Natural killer cell (primary cell): ENCODE data around the gene LRP1B. TPM values are rescaled to one million over a fixed set of nuclear protein-coding genes. Genes with fewer than 3 reads are reported as not detected.

ENCODE experiments used
- ATAC-seq, 3 donors: fragments of 150-1000 bp in 2 of 3; fragments of 200-7000 bp in 1 of 3; cut with Tn5 transposase; 1 replicate in 1 of 3; 2 replicates in 2 of 3; pipeline ENCODE4 v1.10.0; 2021; ENCODE audit warnings: mild to moderate bottlenecking in 2 of 3, moderate library complexity in 2 of 3
- DNase-seq, 2 donors: peaks; one replicate each; pipeline versions ENCODE4 v3.0.0 to v3.0.0-alpha.2; 2013 to 2021; ENCODE audit warnings: mixed read lengths in 1 of 2
- H3K27ac ChIP-seq: one replicate; pipeline ENCODE4 v1.5.1; 2013; ENCODE audit warnings: mild to moderate bottlenecking, low read length
- H3K27me3 ChIP-seq: one replicate; pipeline ENCODE4 v1.6.1; 2013; ENCODE audit warnings: low read length; ENCODE audit not compliant: control insufficient read depth, insufficient read depth
- H3K36me3 ChIP-seq: one replicate; pipeline ENCODE4 v1.6.1; 2013; ENCODE audit warnings: low read length; ENCODE audit not compliant: control insufficient read depth, insufficient read depth
- H3K4me1 ChIP-seq: one replicate; pipeline ENCODE4 v1.6.1; 2013; ENCODE audit warnings: low read length; ENCODE audit not compliant: control insufficient read depth, insufficient read depth
- H3K4me3 ChIP-seq: one replicate; pipeline ENCODE4 v1.5.1; 2013; ENCODE audit warnings: low read length
- H3K9me3 ChIP-seq: one replicate; pipeline ENCODE4 v1.6.1; 2013; ENCODE audit warnings: low read length; ENCODE audit not compliant: control insufficient read depth, insufficient read depth
- H3K27ac Mint-ChIP-seq, 2 donors: one replicate each; pipeline ENCODE4 v1.8.0; 2022; ENCODE audit warnings: mild to moderate bottlenecking in 2 of 2, mixed read lengths in 2 of 2, moderate library complexity in 1 of 2
- H3K27me3 Mint-ChIP-seq, 2 donors: one replicate each; pipeline ENCODE4 v1.8.0; 2022; ENCODE audit warnings: low read depth in 2 of 2, mixed read lengths in 2 of 2
- H3K36me3 Mint-ChIP-seq: one replicate; pipeline ENCODE4 v1.8.0; 2022; ENCODE audit warnings: mixed read lengths
- H3K4me1 Mint-ChIP-seq, 2 donors: one replicate each; pipeline ENCODE4 v1.8.0; 2022; ENCODE audit warnings: mixed read lengths in 2 of 2
- H3K4me3 Mint-ChIP-seq: one replicate; pipeline ENCODE4 v1.8.0; 2022; ENCODE audit warnings: mild to moderate bottlenecking, moderate library complexity, mixed read lengths
- H3K9me3 Mint-ChIP-seq, 2 donors: one replicate each; pipeline ENCODE4 v1.8.0; 2022; ENCODE audit warnings: mixed read lengths in 2 of 2
- CTCF ChIP-seq: fragments of 200-600 bp; IDR thresholded peaks from one replicate; pipeline ENCODE4 v1.8.0; 2022; ENCODE audit warnings: antibody characterized with exemption
- WGBS: methylation state at CpG from one replicate; pipeline ENCODE4 v1.1.7; 2013; ENCODE audit warnings: missing lambda C conversion rate; ENCODE audit not compliant: insufficient coverage; 5-methylcytosine and 5-hydroxymethylcytosine counted together
- intact Hi-C: fragments of 100-400 bp; cut with micrococcal nuclease; formaldehyde crosslinking; loops from one replicate; pipeline ENCODE4 v1.14.2; 2022
- total RNA-seq, 4 donors: library from RNA; stranded (reverse); fragments of 120-200 nt in 1 of 4; gene quantifications; one replicate each; pipeline versions ENCODE4 v1.2.3 to v1.2.4, GENCODE V29; 2013 to 2022

The LRP1B gene
- total RNA-seq, 3 donors from 2014 or later (not counting 1 experiment from before 2014, with no cell fraction given), result 0.05 TPM; not detected in 2

GRCh38 chr2:140246058-140246457 is 1884.8 kb downstream of the LRP1B start:
- no peaks in the 10 kb centered on the region for H3K36me3 ChIP-seq
- no peak for TF ChIP-seq CTCF
- no peaks in the 10 kb centered on the region for H3K27me3 ChIP-seq
- no peaks in the 10 kb centered on the region for H3K4me1 ChIP-seq
- Mint-ChIP-seq H3K4me1 (no peaks in the 10 kb centered on the region), H3K4me3 (no peak overlapping the region), H3K27me3 (no peaks in the 10 kb centered on the region), H3K27ac (no peak overlapping the region), H3K36me3 (no peaks in the 10 kb centered on the region), H3K9me3 (peaks cover 17 to 23% of the 10 kb centered on the region in 2 donors)
- no peak overlapping the region for H3K27ac ChIP-seq
- DNase-seq (no peak), ATAC-seq (no peak)
- intact Hi-C loops, result no loop called here
- H3K4me3 ChIP-seq, result no peak overlapping the region
- H3K9me3 ChIP-seq, result no peaks in the 10 kb centered on the region
- WGBS, result no CpG with 5 or more reads among the region's 1 CpG

GRCh38 chr2:140242889-140243288 is 1887.9 kb downstream of the LRP1B start:
- peaks cover 20 to 27% of the 10 kb centered on the region in 2 donors for H3K9me3 Mint-ChIP-seq
- H3K4me3 ChIP-seq, result no peak overlapping the region
- no peaks in the 10 kb centered on the region for H3K9me3 ChIP-seq
- DNase-seq (no peak), ATAC-seq (no peak)
- WGBS, result 89% methylated on average over 1 of the region's 1 CpG
- no peak overlapping the region for H3K27ac Mint-ChIP-seq
- no peak overlapping the region for H3K4me3 Mint-ChIP-seq
- no peak overlapping the region for H3K27ac ChIP-seq
- H3K4me1 ChIP-seq, result no peaks in the 10 kb centered on the region
- H3K36me3 Mint-ChIP-seq, result peaks cover 5% of the 10 kb centered on the region
- H3K36me3 ChIP-seq, result no peaks in the 10 kb centered on the region
- H3K27me3 Mint-ChIP-seq, result no peaks in the 10 kb centered on the region
- intact Hi-C loops, result no loop called here
- no peaks in the 10 kb centered on the region for H3K27me3 ChIP-seq
- no peaks in the 10 kb centered on the region for H3K4me1 Mint-ChIP-seq
- TF ChIP-seq CTCF, result no peak

GRCh38 chr2:140234116-140234515 is 1896.7 kb downstream of the LRP1B start:
- Mint-ChIP-seq H3K9me3 (peaks cover 2 to 11% of the 10 kb centered on the region in 2 donors), H3K4me1 (no peaks in the 10 kb centered on the region), H3K27me3 (no peaks in the 10 kb centered on the region), H3K27ac (no peak overlapping the region), H3K36me3 (peaks cover 5% of the 10 kb centered on the region), H3K4me3 (no peak overlapping the region)
- Histone ChIP-seq H3K27me3 (no peaks in the 10 kb centered on the region), H3K4me1 (no peaks in the 10 kb centered on the region), H3K9me3 (no peaks in the 10 kb centered on the region), H3K27ac (no peak overlapping the region), H3K4me3 (no peak overlapping the region), H3K36me3 (no peaks in the 10 kb centered on the region)
- ATAC-seq, result no peak
- intact Hi-C loops, result no loop called here
- no CpG with 5 or more reads among the region's 3 CpGs for WGBS
- TF ChIP-seq CTCF, result no peak
- DNase-seq, result no peak

- no peaks in the 10 kb centered on the region for H3K36me3 ChIP-seq
- Mint-ChIP-seq H3K4me3 (no peak overlapping the region), H3K9me3 (peaks cover 8 to 24% of the 10 kb centered on the region in 2 donors), H3K36me3 (no peaks in the 10 kb centered on the region), H3K27ac (no peak overlapping the region), H3K27me3 (no peaks in the 10 kb centered on the region), H3K4me1 (no peaks in the 10 kb centered on the region)
- no peaks in the 10 kb centered on the region for H3K27me3 ChIP-seq
- DNase-seq (no peak), ATAC-seq (no peak)
- no peaks in the 10 kb centered on the region for H3K4me1 ChIP-seq
- 90% methylated on average over 2 of the region's 2 CpGs for WGBS
- intact Hi-C loops, result no loop called here
- no peak overlapping the region for H3K27ac ChIP-seq
- no peak for TF ChIP-seq CTCF
- H3K9me3 ChIP-seq, result peaks cover 3% of the 10 kb centered on the region
- H3K4me3 ChIP-seq, result no peak overlapping the region
Measured at GRCh38 chr2:140210963-140211362, 1919.9 kb downstream of the LRP1B start.
